HG02610 (cell line): ENCODE data around the gene METAP1D.
A peak's percentile ranks its signal among the peaks of the same experiment; 100 is the strongest.
"Not testable (repeated sequence)": the region's sequence is repeated elsewhere in the genome, so short reads cannot be mapped to it uniquely, and the experiment has no call there.

Source experiments
- ATAC-seq: cut with Tn5 transposase; IDR thresholded peaks from one replicate; pipeline ENCODE4 v1.9.1; 2021; ENCODE audit warnings: mild to moderate bottlenecking, moderate library complexity; ENCODE audit not compliant: unreplicated experiment

The METAP1D gene

GRCh38 chr2:172100935-172101820 lies 101.4 kb downstream of the METAP1D start:
- ATAC-seq = no peak

GRCh38 chr2:172101821-172102390 lies 102.2 kb downstream of the METAP1D start:
- ATAC-seq = no peak

- peak; percentile 66 for ATAC-seq
Observed at GRCh38 chr2:172102391-172103359, 102.9 kb downstream of the METAP1D start, which contains the start of gene DLX2. Gene DLX2, minus strand, starts transcription at chr2:172102900. Its CDS starts 362 bp downstream, at chr2:172102538.

DNA sequence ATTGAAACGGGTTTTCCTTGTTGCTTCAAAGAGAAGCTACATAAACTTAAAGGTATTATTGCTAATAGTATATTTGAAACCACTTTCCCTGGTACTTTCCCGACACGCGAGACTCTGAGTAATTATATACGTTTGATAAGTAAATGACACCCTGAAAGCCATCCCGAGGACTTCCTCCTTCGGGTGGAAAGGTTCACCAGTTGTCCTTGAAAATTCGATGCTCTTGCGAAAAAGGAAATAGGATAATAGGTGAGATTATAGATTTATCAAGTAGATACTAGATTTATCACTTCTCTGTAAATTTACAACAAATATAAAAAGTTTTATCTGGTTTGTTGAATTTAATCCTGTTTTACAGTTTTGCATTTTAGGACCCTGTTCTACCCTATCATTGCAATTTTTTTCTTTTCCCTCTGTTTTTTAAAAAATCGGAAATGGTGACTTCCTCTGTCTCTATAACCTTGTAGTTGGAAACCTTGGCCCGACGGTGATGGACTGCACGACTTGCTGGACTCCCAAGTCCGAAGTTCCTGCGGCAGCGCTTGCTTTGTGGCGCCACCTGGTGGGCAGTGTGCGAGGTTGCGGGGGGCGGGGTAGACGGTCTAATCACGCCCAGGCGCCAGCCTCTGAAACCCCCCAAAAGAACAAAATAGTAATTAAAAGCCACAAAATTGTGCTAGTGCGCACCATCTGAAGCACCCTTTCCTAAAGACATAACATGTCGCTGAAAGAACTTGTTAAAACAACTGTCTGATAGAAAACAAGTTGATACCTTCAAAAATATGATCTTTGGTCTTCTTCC lies 103.9 kb downstream of the METAP1D start:
- no peak for ATAC-seq

- no peak for ATAC-seq
Observed at GRCh38 chr2:172105471-172106107, 105.8 kb downstream of the METAP1D start.

GRCh38 chr2:172106108-172106961 lies 106.6 kb downstream of the METAP1D start:
- no peak for ATAC-seq

- no peak for ATAC-seq
Observed at GRCh38 chr2:172107690-172108586, 108.2 kb downstream of the METAP1D start.

DNA sequence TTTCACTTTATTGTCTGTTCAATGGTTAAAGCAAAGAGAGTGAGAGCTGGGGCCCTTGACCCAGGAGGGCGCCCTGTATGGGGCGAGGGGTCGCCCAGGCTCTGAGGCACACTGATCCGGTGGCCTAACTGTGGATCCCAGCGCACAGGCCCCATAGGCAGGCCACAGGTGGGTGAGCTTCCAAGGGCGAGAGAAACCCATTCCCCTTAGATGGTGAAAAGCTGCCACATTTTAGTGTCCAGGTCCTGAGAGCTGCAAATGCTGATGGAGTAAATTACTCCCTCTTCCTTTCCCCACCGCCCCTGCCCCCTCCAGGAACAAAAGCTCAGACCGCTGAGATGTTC lies 108.8 kb downstream of the METAP1D start:
- ATAC-seq = no peak

DNA sequence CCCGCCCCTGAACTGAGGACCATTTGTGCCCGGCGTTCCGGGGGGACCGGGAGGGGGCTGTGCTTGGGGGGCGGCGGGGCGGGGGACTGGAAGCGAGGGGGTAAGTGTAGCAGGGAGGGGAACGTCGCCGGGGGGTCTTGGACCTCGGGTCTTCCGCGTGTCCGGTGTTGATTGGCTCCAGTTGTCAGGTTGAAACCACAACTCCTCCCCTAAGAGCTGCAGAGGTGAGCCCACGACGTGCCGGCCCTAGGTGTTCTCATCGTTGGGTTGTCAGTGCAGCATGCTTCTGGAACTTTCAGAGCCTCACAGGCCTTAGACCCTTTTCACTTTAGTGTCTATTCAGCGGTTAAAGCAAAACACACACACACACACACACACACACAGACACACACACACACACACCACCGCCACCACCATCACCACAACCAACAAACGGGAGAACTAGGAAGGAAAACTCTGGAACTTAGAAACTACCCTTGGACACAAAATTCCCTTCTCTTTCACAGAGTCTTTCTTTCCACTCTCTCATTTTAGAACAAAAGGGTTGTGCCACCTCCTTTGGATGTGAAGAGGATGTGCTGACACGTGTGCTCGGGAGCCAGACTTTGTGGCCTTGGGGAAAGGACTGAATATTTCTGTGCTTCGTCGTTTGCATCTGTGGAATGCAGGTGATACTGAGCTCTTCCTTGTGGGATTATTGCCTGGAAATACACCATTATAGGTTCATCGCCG lies 109.7 kb downstream of the METAP1D start:
- no peak for ATAC-seq

GRCh38 chr2:172109988-172110811 lies 110.4 kb downstream of the METAP1D start:
- ATAC-seq = no peak

DNA sequence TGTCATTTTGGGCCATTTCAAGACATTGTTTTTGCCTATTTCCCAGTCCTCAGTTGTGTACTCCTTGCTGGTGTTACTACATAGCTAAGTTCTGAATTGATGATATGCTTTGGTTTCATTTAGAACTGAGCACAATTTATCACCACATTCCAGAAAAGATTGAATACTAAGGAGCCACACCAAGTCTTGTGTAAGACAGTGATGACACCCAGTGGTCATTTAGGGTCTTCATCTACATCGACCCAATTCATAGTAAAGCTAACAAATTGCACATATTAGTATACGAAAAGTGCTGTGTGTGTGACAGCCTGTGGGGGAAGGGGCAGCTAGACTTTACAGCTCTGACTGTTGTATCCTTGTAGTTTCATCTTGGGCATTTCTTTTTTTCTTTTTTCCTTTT lies 113.9 kb downstream of the METAP1D start:
- ATAC-seq = no peak

GRCh38 chr2:172114176-172114575 lies 114.4 kb downstream of the METAP1D start:
- not testable (repeated sequence) for ATAC-seq

- no peak for ATAC-seq
Observed at GRCh38 chr2:172114579-172114978, 114.8 kb downstream of the METAP1D start.

DNA sequence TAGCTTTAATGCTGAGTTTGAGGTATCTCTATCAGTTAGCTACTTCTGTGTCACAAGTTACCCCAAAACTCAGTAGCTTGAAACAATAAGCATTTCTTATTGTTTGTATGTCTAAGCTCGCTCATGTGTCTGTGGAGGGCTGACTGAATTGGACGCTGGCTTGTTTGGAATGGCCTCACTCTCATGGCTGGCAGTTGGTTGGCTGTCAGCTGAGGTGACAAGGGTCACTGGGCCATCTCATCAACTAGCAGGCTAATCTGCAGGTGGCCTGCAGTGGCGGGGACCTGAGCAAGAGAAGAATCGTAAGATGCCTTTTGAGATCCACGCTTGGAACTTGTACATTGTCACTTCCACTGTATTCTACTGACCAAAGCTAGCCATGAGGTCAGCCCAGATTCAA lies 116.4 kb downstream of the METAP1D start:
- ATAC-seq = no peak

DNA sequence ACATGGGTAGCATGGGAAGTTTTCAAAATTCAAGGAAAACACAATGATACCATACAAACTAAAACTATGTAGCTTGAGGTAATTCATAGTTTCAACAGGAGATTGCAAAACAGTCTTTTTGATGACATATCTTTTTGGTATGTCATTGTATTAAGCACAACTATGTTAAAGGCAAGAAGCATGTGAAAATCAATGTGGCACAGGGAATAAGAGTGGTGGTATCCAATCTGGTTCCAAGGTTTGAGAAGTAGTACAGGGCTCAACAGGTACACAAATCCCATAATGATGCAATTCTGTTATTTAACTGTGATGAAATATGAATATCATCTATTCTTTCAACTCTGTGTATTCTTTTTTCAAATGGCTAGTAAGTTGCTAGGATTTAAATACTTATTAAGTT lies 119.3 kb downstream of the METAP1D start:
- no peak for ATAC-seq

GRCh38 chr2:172120118-172120517 lies 120.4 kb downstream of the METAP1D start:
- no peak for ATAC-seq
